ENCODE results near the gene FAM20A.

FAM20A gene

GRCh38 chr17:68610554-68610953 lies 9.4 kb upstream of the FAM20A start:
- no peak for DNase-seq (ENCODE audit: low spot score)

- DNase-seq (ENCODE audit: low spot score), result no peak
Measured at GRCh38 chr17:68608515-68609130, 7.5 kb upstream of the FAM20A start.

- no peak for DNase-seq (ENCODE audit: low spot score)
Measured at GRCh38 chr17:68606451-68607307, 5.5 kb upstream of the FAM20A start.

GRCh38 chr17:68605914-68606313 lies 4.7 kb upstream of the FAM20A start:
- no peak for DNase-seq (ENCODE audit: low spot score)

GRCh38 chr17:68603656-68604055 lies 2.5 kb upstream of the FAM20A start:
- DNase-seq (ENCODE audit: low spot score), result no peak

GRCh38 chr17:68603027-68603426 lies 1.9 kb upstream of the FAM20A start:
- no peak for DNase-seq (ENCODE audit: low spot score)

GRCh38 chr17:68602289-68602688 lies 1.1 kb upstream of the FAM20A start:
- no peak for DNase-seq (ENCODE audit: low spot score)

GRCh38 chr17:68601565-68602288 lies 560 bp upstream of the FAM20A start:
- DNase-seq (ENCODE audit: low spot score), result no peak

- peak; percentile 30 for DNase-seq (ENCODE audit: low spot score)
Measured at GRCh38 chr17:68600067-68600930, 868 bp downstream of the FAM20A start.

- no peak for DNase-seq (ENCODE audit: low spot score)
Measured at GRCh38 chr17:68599552-68600066, 1.6 kb downstream of the FAM20A start.

GRCh38 chr17:68599091-68599490 lies 2.1 kb downstream of the FAM20A start:
- no peak for DNase-seq (ENCODE audit: low spot score)

GRCh38 chr17:68598545-68598961 lies 2.6 kb downstream of the FAM20A start:
- DNase-seq (ENCODE audit: low spot score), result no peak

GRCh38 chr17:68598074-68598473 lies 3.1 kb downstream of the FAM20A start:
- no peak for DNase-seq (ENCODE audit: low spot score)

GRCh38 chr17:68596411-68596945 lies 4.7 kb downstream of the FAM20A start:
- peak; percentile 13 for DNase-seq (ENCODE audit: low spot score)

- no peak for DNase-seq (ENCODE audit: low spot score)
Measured at GRCh38 chr17:68595986-68596385, 5.2 kb downstream of the FAM20A start.

GRCh38 chr17:68595496-68595895 lies 5.7 kb downstream of the FAM20A start:
- DNase-seq (ENCODE audit: low spot score), result no peak

- DNase-seq (ENCODE audit: low spot score), result no peak
Measured at GRCh38 chr17:68594552-68594951, 6.6 kb downstream of the FAM20A start.

- DNase-seq (ENCODE audit: low spot score), result no peak
Measured at GRCh38 chr17:68592682-68593641, 8.2 kb downstream of the FAM20A start.

- DNase-seq (ENCODE audit: low spot score), result no peak
Measured at GRCh38 chr17:68592009-68592408, 9.2 kb downstream of the FAM20A start.

- peak; percentile 28 for DNase-seq (ENCODE audit: low spot score)
Measured at GRCh38 chr17:68591583-68591982, 9.6 kb downstream of the FAM20A start.
